HG03095 (cell line): Measurements from ENCODE around the gene TPCN1.

ENCODE experiments used
- ATAC-seq: cut with Tn5 transposase; IDR thresholded peaks from one replicate; pipeline ENCODE4 v1.9.1; 2021; ENCODE audit warnings: moderate library complexity; ENCODE audit not compliant: unreplicated experiment

The TPCN1 gene

GRCh38 chr12:113332688-113333417 is 111.6 kb downstream of the TPCN1 start:
- ATAC-seq = no peak

GRCh38 chr12:113333418-113333750 is 112.1 kb downstream of the TPCN1 start:
- ATAC-seq = no peak

- no peak for ATAC-seq
Measured at GRCh38 chr12:113333877-113334785, 112.9 kb downstream of the TPCN1 start.

- ATAC-seq = peak; percentile 95
Measured at GRCh38 chr12:113334786-113335539, 113.7 kb downstream of the TPCN1 start, which contains the start of gene SLC8B1. TSS of gene SLC8B1 (minus strand) at chr12:113335109. CDS start at chr12:113332878, 2,231 bp downstream.

GRCh38 chr12:113339540-113339939 is 118.3 kb downstream of the TPCN1 start:
- no peak for ATAC-seq

- ATAC-seq = no peak
Measured at GRCh38 chr12:113340061-113340460, 118.8 kb downstream of the TPCN1 start.

DNA sequence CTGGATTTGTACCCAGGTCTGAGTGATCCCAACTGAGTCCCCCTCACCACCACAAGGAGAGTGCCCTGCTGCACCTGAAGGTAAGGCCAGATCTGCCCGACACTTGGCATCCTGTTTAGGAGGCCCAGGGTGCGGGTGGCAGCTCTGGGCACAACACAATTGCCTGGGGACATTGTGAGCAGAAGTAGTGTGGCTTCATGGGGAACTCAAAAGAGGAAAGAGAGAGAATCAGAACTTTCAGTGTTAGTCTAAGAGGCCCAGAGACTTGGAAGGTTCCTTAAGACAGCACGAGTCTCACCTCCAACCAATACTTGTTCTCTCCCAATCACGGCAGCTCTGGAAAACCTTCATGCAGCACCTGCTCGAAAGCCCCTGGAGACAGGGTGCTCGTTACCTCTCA is 120.3 kb downstream of the TPCN1 start:
- no peak for ATAC-seq

DNA sequence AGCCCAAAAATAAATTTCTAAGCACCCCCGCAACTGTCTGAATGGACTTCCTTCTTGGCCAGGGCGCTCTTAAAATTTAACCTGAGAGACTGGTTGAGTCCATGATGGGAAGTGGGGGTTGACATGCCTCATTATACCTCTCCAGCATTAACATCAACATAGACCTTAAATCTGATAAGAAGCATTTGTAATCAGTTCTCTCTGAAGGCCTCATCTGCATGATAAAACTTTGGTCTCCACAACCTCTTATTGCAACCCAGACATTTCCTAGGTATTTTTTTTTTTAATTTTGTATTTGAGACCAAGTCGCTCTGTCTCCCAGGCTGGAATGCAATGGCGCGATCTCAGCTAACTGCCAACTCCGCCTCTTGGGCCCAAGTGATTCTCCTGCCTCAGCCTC is 124.1 kb downstream of the TPCN1 start:
- no peak for ATAC-seq

DNA sequence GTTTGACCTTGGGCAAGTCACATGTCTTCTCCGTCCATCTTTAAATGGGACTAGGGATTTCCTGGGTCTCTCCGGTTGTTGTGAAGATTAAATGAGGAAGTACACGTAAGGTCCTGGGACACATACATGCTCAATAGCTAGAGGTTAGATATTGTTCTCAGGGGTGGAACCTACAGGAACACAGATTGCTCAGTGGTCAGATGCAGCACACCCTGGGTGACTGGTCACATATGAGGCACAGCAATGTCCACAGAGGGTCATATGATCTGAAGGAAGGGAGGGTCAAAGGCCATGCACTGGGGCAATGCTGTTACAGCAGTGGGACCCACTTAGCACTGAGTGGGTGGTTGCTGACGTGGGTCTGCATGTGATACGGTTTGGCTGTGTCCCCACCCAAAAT is 125.1 kb downstream of the TPCN1 start:
- ATAC-seq = no peak

DNA sequence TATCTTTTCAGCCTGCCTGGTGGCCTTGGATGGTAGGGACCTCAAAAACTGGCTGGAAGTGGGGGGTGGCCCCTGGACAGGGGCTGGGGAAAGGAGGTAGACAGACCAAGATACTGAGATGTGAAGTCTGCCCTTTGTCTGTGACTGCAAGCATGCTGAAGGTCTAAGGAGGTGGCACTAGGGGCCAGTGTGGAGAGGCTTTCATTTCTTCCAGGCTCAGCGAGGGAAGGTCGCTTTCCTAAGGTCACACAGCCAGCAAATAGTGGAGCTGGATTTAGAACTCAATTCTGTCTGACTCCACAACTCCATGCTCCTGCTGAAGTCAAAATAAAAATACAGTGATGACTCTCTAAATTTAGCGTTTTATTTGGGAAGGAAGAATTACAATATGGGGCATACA is 125.8 kb downstream of the TPCN1 start:
- ATAC-seq = no peak

GRCh38 chr12:113347892-113348291 is 126.6 kb downstream of the TPCN1 start:
- ATAC-seq = no peak
